Renal pelvis (tissue), 4 donors: ENCODE results near the gene RNF43. TPM values are rescaled to one million over a fixed set of nuclear protein-coding genes. Genes with fewer than 3 reads are reported as not detected.
A peak's percentile ranks its signal among the peaks of the same experiment; 100 is the strongest.
"Not testable (repeated sequence)": the region's sequence is repeated elsewhere in the genome, so short reads cannot be mapped to it uniquely, and the experiment has no call there.

ENCODE experiments used
- DNase-seq: peaks from one replicate; pipeline ENCODE4 v3.0.0-alpha.2; 2013
- polyA plus RNA-seq, 3 donors: library from polyadenylated mRNA; unstranded; fragments of 120-200 nt; gene quantifications; one replicate each; pipeline ENCODE4 v1.2.1, GENCODE V29; 2013; ENCODE audit not compliant: insufficient read length in 3 of 3

Gene RNF43
- polyA plus RNA-seq, 3 donors = 10.7 to 16.9 (median 15.0) TPM

DNA sequence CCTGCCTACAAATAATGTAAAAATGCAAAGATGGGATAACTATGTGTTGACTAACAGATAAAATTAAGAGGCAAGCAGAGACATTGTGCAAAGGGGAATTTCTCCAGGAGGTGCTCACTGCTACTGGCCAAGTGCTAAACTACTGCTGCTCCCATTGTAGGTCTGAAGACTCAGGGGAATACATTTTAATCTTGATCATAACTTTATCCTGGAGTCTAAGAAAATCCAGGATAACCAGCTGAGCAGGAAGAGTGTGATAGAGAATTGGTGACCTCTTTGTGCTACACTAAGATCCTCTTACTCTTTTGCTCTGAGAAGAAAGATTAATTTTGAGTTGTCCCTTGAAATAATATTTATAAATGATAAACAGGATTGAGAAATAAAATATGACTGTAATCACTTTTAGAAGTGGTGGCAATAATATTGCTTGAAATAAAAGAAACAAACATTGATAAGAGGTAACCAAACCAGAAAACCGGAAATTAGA lies 5.9 kb downstream of the RNF43 start:
- DNase-seq = no peak

DNA sequence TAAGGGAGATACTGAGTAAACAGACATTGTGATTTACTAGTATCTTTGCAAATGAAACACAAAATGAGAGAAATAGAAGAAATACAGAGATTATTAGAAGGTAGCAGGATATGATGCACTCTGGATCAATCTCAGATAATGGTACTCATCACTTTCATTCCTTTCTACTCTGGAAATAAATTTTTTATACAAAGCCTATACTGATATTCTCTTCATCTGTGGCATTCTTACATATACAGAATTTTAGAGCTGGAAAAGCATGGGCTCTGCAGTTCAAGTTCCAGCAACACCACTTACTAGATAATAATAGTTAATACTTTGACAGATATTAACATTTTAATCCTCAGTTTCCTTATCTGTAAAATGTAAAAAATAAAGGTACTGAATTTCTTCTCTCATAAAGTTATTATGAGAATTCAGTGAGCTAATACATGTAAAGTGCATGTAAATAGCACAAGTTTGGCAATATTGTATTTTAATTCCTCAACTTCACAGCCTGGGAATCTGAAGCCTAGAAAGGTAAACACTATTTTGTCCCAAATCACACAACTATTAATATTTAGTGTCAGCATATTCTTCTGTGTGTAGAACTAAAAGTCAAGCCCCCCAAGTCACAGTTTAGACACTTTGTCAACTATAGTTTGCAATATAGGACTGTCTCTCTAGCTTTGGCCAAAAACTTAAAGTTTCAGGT lies 6.5 kb downstream of the RNF43 start:
- no peak for DNase-seq

GRCh38 chr17:58409432-58409831 lies 7.9 kb downstream of the RNF43 start:
- no peak for DNase-seq

DNA sequence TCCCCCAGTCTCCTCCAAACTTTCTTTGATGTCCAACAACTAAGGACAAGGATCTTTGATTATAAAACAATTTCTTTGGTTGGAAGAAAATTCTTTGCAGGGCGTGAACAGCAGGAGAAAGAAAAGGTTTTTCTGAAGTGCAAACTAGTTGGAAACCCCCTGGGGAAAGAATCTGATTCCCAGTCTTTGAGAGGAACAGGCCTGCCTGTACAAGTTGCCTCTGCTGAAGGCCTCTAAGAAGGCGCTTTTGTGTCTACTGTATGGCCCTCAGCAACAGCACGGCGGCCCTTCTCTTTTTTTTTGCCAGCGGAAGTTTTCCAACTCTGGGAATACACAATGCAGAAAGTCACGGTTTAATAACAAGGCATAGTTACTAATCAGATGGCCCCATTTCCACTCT lies 14.0 kb downstream of the RNF43 start:
- DNase-seq = no peak

DNA sequence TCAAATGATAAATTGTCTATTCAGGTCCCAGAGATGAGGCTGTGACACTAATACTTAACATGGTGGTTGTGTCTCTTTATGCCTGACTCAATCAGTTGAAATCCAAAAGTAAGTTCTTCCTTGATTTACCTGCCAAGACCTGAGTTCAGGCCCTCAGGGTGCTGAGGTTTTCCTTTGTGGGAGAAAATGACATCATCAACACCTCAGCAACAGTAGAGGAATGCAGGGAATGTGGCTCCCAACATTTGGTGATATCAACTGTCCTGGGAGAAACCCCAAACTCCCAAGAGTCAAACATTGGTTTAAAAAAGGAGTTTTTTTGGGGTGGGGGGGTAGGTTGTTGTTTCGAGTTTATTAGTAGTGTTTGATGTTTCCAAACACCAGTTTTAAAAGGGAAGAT lies 14.7 kb downstream of the RNF43 start:
- no peak for DNase-seq

DNA sequence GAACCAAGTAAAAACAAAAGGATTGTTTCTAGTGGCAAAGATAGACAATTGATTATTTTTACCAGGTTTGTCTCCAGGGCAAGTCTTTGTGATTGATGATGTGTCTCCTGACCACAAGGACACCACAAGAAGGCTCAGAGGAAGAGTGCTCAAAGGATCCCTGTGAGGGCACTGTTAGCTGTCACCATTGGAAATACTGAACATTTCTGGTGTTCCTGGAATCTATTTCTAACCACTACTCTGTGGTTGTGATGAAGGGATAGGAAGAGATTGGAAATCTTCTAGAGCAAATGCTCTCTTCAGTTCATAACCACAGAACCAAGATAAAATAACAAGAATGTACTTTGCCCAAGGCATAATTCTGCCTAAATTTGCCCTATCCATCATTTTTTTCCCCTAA lies 15.3 kb downstream of the RNF43 start:
- DNase-seq = no peak

DNA sequence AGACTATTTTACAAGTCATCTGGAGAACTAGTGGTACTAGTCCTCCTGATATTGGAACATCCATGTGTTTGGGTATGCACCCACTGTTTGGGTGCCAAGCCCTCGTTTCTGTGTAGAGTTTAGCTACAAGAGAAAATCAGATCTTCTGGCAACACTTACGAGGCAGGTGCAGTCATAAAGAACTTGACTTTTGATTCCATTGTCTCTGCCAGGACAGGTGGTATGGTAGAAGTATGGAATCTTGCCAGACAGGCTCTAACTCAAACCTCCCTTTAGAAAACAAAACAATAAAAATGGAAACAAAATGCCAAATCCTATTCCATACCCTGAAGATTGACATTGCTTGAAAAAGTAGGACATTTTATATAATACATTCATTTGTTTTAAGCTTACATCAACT lies 16.0 kb downstream of the RNF43 start:
- DNase-seq = no peak

DNA sequence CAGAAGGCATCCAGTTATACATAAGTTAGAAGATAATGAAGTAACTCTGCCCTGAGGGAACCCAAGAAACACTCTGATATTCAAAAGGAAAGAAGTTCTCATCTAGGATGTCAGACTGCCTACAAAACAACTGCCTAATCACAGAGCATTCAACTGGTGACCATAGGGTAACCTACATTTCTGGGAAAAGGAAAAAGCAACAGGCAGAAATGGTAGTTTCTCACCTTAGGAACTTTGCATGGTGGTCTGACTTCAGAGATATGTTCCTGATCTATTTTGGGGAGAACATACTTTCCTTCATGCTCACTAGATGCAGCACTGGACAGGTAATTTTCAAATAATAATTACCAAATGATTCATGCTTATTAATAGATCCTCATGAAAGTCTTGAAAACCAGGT lies 16.5 kb downstream of the RNF43 start:
- DNase-seq = no peak

DNA sequence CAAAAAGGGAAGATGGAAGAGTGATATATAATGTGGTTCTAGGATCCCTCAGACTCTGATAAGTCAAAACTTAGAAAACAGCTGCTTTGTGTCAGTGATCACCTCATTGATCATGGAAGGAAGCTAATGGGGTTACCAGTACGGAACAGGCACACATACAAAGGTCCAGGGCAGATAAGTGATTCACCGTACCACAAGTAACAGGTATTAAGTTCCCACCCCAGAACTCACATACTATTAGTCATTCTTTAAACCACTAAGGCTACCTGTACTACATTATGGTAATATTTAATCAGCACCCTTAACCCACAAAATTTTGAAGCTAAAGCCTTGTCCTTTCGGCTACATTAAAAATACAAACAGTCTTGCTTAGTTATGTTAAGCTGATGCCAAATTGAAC lies 17.4 kb downstream of the RNF43 start:
- no peak for DNase-seq

GRCh38 chr17:58398574-58399266 lies 18.6 kb downstream of the RNF43 start:
- DNase-seq = no peak

DNA sequence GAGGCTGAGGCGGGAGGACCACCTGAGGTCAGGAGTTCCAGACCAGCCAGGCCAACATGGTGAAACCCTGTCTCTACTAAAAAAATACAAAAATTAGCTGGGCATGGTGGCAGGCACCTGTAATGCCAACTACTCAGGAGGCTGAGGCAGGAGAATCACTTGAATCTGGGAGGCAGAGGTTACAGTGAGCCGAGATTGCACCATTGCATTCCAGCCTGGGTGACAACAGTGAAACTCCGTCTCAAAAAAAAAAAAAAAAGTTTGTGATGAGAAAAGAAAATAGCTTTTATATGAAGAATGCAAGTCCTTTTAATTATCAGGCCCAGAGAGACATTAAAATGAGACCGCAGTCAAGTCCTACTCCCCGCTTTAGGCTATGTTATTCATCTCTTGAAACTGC lies 19.9 kb downstream of the RNF43 start:
- not testable (repeated sequence) for DNase-seq

DNA sequence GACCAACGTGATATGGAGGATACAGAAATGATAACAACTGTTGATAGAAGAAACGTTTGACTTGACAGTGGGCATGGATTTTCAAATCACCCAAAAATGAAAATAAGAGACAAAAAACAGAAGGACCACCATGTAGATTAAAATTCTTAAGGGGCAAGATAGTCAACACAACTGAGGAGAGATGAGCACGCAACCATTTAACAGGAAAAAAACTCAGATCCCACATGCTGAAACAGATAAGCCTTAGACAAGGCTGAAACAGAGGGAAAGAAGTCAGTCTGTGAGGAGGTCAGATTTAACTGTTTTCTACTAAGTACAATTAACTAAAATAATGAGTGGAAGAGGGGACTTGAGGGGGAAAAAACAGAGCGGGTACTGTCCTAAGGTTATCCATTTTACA lies 21.2 kb downstream of the RNF43 start:
- no peak for DNase-seq

- no peak for DNase-seq
Measured at GRCh38 chr17:58394534-58395223, 22.7 kb downstream of the RNF43 start.

GRCh38 chr17:58391302-58391984 lies 25.9 kb downstream of the RNF43 start:
- peak; percentile 91 for DNase-seq

DNA sequence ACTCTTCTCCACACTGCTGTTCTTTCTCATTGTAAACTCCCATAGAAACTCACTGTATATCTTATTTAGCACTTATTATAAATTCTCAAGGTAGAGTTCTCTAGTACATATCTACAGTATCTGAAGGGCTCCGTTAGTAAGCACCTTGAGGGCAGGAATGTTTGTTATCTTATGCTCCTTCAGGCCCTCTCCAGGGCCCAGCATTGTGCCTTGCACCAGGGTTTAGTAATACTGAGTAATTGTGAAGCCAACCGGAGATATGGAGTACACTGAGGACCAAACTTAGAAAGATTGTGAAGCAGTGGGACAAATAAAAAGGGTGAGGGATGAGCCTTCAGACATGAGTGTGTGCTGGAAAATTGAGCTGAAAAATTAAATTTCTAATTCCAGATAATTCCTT lies 26.4 kb downstream of the RNF43 start:
- no peak for DNase-seq

- DNase-seq = no peak
Measured at GRCh38 chr17:58388302-58389190, 28.8 kb downstream of the RNF43 start.

DNA sequence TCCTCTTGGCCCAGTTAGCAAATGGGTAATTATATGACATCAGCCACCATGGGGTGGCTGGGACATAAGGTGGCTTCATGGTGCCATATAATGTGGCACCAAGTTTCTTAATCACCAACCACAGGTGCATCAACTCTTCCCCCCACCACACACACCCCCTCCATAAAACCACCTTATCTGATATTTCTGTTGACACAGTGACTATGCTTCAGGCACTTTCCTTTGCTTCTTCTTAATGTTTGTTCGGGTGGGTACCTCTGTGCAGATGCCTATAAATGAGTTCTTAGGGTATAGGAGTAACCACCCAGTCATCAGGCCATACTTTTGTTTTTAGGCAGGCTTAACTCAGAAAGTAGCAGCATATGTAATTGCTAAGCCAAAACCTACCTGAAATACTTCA lies 29.5 kb downstream of the RNF43 start:
- no peak for DNase-seq

GRCh38 chr17:58386708-58387107 lies 30.6 kb downstream of the RNF43 start:
- no peak for DNase-seq

GRCh38 chr17:58385359-58385899 lies 31.9 kb downstream of the RNF43 start:
- no peak for DNase-seq

GRCh38 chr17:58384897-58385296 lies 32.4 kb downstream of the RNF43 start:
- DNase-seq = no peak

DNA sequence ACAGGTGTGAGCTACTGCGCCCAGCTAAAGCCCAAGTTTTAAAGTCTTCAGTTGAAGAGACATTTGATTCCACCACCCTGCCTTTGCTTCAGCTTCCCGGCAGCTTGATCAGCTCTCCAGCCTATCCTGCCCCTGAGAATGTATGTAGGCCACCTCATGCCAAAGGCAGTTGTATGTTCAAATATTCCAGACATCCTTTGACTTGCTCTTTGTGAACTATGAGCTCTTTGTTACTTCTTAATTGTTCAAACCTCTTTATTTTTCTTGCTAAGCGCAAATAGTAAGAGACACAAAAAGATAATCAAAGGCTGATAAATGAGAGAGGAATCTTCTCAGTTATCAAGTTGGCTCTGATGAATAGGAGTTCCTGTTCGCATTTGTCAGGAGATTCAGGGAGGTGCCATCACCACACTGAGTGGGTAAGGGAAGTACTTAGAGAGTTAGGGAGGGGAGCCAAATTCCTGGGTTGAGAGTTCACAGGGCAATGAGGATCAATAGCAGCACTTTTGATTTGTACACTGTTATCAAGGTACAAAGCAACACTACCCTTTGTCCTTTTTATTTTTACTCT lies 33.4 kb downstream of the RNF43 start:
- no peak for DNase-seq
